Progenitor cell of endocrine pancreas (in vitro differentiated cells): ENCODE results near the gene UPP2. TPM values are rescaled to one million over a fixed set of nuclear protein-coding genes. Genes with fewer than 3 reads are reported as not detected.

Source experiments
- DNase-seq: peaks from one replicate; pipeline ENCODE4 v3.0.0; 2021; ENCODE audit warnings: low spot score; ENCODE audit not compliant: unreplicated experiment
- H3K27ac Mint-ChIP-seq: 2 replicates; pipeline ENCODE4 v1.8.0; 2021; ENCODE audit warnings: mild to moderate bottlenecking, moderate library complexity, mixed read lengths
- H3K27me3 Mint-ChIP-seq: 2 replicates; pipeline ENCODE4 v1.8.0; 2021; ENCODE audit warnings: mixed read lengths
- H3K36me3 Mint-ChIP-seq: 2 replicates; pipeline ENCODE4 v1.8.0; 2022; ENCODE audit warnings: mixed read lengths; ENCODE audit not compliant: insufficient read depth
- H3K4me1 Mint-ChIP-seq: 2 replicates; pipeline ENCODE4 v1.8.0; 2021; ENCODE audit warnings: low read depth, mixed read lengths
- H3K4me3 Mint-ChIP-seq: 2 replicates; pipeline ENCODE4 v1.8.0; 2021; ENCODE audit warnings: low read depth, mild to moderate bottlenecking, moderate library complexity, mixed read lengths
- H3K9me3 Mint-ChIP-seq: 2 replicates; pipeline ENCODE4 v1.8.0; 2021; ENCODE audit warnings: low read depth, mixed read lengths
- total RNA-seq: library from RNA; stranded (reverse); gene quantifications from 2 replicates; pipeline ENCODE4 v1.2.1, GENCODE V29; 2021
- TF ChIP-seq, protein P1 (sequence below): fragments of 200-600 bp; sonication (generic); IDR thresholded peaks from one replicate; pipeline ENCODE4 v1.5.0; 2021; ENCODE audit warnings: antibody characterized with exemption, mild to moderate bottlenecking; ENCODE audit not compliant: unreplicated experiment

UPP2 gene
- total RNA-seq, 1 donor from 2014 or later: not detected

DNA sequence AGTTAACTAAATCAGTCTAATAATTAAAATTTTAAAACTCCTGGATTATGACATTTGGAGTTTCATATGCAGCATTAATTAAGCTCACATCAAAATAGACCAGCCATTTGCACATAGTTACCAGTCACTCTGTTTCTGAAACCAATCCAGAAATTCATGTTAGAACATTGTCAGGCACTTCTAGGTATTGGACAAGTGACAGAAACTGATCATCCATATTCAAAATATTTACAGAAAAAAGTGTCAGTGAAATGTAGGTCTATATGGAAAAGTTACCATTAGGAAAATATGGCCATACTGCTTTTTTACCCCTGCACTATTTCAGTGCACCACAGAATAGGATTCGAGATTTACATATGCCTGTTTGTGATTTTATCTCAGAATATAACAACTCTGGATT is 33.4 kb downstream of the UPP2 start:
- TF ChIP-seq, protein P1, sequence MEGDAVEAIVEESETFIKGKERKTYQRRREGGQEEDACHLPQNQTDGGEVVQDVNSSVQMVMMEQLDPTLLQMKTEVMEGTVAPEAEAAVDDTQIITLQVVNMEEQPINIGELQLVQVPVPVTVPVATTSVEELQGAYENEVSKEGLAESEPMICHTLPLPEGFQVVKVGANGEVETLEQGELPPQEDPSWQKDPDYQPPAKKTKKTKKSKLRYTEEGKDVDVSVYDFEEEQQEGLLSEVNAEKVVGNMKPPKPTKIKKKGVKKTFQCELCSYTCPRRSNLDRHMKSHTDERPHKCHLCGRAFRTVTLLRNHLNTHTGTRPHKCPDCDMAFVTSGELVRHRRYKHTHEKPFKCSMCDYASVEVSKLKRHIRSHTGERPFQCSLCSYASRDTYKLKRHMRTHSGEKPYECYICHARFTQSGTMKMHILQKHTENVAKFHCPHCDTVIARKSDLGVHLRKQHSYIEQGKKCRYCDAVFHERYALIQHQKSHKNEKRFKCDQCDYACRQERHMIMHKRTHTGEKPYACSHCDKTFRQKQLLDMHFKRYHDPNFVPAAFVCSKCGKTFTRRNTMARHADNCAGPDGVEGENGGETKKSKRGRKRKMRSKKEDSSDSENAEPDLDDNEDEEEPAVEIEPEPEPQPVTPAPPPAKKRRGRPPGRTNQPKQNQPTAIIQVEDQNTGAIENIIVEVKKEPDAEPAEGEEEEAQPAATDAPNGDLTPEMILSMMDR: no peak
- Mint-ChIP-seq H3K27me3 (no peaks in the 10 kb centered on the region), H3K4me1 (peaks cover 20% of the 10 kb centered on the region), H3K36me3 (no peaks in the 10 kb centered on the region), H3K27ac (no peak overlapping the region), H3K4me3 (no peak overlapping the region), H3K9me3 (peaks cover 4% of the 10 kb centered on the region)
- DNase-seq: no peak

DNA sequence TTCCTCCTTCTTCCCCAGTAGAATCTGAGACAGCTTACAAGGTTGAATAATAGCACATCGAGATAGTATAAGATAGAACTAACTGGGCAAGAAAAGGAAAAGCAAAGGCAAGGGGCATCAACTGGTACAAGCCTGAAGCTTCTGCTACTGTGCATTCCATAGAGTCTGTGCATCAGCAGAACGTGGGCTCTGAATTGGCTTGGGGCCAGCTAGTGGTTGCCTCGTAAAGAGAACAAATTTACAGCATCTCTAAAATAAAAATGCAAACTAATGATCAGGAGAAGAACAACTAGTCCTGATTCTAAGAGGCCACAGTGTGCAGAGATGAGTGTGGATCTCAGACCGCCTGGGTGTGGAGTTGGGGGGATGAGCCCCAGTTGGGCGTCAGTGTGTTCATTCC is 36.6 kb downstream of the UPP2 start:
- TF ChIP-seq, protein P1: no peak
- DNase-seq: no peak
- H3K27ac Mint-ChIP-seq: no peak overlapping the region
- H3K4me1 Mint-ChIP-seq: peaks cover 2% of the 10 kb centered on the region
- no peaks in the 10 kb centered on the region for H3K36me3 Mint-ChIP-seq
- no peaks in the 10 kb centered on the region for H3K27me3 Mint-ChIP-seq
- H3K9me3 Mint-ChIP-seq: no peaks in the 10 kb centered on the region
- no peak overlapping the region for H3K4me3 Mint-ChIP-seq

DNA sequence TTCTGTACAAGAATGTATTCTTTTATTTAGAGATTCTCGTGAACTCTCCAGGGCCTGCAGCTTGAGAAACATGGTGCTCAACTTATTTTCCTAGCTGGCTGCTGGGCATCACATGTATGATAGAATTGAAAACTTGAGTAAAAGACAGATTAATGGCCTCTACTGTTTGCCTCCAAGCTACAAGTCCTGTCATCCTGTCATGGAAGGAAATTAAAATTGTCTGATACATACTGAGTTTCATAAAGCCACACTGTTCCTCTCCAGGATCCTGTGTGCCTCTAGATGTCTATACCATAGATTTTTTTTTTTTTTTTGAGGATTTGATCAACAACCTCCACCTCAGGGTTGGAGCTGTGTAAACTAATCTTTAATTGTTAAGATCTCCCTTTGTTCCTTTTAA is 38.5 kb downstream of the UPP2 start:
- H3K4me3 Mint-ChIP-seq: no peak overlapping the region
- H3K27ac Mint-ChIP-seq: no peak overlapping the region
- no peak for DNase-seq
- no peaks in the 10 kb centered on the region for H3K4me1 Mint-ChIP-seq
- no peaks in the 10 kb centered on the region for H3K27me3 Mint-ChIP-seq
- H3K36me3 Mint-ChIP-seq: peaks cover under 1% of the 10 kb centered on the region
- H3K9me3 Mint-ChIP-seq: peaks cover 3% of the 10 kb centered on the region
- TF ChIP-seq, protein P1: no peak

DNA sequence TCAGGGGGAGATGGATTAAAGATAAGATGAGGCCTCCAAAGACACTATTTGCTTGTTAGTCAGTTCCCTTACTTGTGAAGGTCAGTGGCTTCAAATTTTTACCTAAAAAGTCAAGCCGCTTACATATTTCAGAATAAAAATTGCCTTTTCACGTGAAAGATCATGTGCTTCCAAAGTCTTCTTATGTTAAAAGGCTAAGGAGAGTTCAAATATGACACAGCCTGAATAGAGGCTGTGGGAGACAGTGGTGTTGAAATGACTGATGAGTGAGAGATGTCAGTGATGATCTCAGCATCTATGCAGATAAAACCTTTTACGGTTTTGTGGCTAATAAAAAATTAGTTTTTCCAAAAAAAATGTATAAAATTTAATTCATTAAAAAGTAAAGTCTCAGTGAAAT is 40.5 kb downstream of the UPP2 start:
- Mint-ChIP-seq H3K36me3 (peaks cover 1% of the 10 kb centered on the region), H3K27ac (no peak overlapping the region)
- DNase-seq: no peak

DNA sequence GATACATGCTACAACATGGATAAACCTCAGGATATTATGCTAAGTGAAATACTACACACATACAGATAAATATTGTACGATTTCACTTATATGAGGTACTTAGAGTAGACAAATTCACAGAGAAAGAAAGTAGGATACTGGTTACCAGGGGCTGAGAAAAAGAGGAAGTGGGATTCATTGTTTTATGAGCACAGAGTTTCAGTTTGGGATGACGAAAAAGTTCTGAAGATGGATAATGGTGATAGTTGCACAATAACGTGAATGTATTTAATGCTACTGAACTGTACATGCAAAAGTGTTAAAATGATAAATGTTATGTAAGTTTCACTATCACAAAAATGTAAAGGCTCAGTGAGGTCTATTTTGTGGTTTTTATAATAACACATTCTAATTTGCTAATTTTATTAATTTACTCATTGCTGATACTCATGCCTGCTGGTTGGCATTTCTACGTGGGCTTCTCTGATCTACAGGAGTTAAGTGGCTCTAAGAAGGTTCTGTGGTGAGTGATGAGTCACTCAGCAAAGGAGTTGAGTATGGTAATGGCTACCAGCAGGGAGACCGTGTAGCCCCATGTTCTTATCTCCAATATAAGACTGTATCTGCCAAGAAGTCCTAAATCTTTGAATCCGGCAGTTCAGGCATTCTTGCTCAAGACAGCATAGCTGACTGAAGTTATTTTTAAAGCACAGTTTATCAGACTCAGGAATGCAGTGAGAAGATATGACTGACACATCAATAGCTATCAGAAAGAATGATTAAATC is 41.1 kb downstream of the UPP2 start:
- Mint-ChIP-seq H3K4me1 (no peaks in the 10 kb centered on the region), H3K4me3 (no peak overlapping the region), H3K9me3 (peaks cover 17% of the 10 kb centered on the region), H3K36me3 (peaks cover 1% of the 10 kb centered on the region), H3K27me3 (no peaks in the 10 kb centered on the region), H3K27ac (no peak overlapping the region)
- DNase-seq: no peak
- TF ChIP-seq, protein P1: no peak

More for the DNA sequence above, 40.5 kb downstream of the UPP2 start:
- Mint-ChIP-seq H3K9me3 (peaks cover 12% of the 10 kb centered on the region), H3K4me1 (no peaks in the 10 kb centered on the region), H3K4me3 (no peak overlapping the region), H3K27me3 (no peaks in the 10 kb centered on the region)
- TF ChIP-seq, protein P1: no peak
